Epithelial cell of proximal tubule (primary cell): ENCODE data around the gene DNAJC25. TPM values are rescaled to one million over a fixed set of nuclear protein-coding genes. Genes with fewer than 3 reads are reported as not detected.
A peak's percentile ranks its signal among the peaks of the same experiment; 100 is the strongest.
"Not testable (repeated sequence)": the region's sequence is repeated elsewhere in the genome, so short reads cannot be mapped to it uniquely, and the experiment has no call there.

Experiments
- DNase-seq: peaks from one replicate; pipeline ENCODE4 v3.0.0-alpha.2; 2011; ENCODE audit warnings: low read depth
- H3K4me3 ChIP-seq: 2 replicates; pipeline ENCODE4 v1.5.1; 2011; ENCODE audit warnings: low read depth, mild to moderate bottlenecking, low read length
- CTCF ChIP-seq: conservative IDR thresholded peaks from 2 replicates; pipeline ENCODE4 v1.5.1; 2012; ENCODE audit warnings: low read depth, mild to moderate bottlenecking, low read length
- total RNA-seq: library from RNA; depleted of rRNA; stranded (reverse); fragments of >200 nt; gene quantifications from 2 replicates; pipeline ENCODE4 v1.2.3, GENCODE V29; 2015

DNAJC25 gene
- total RNA-seq, 1 donor from 2014 or later: 7.6 TPM

GRCh38 chr9:111610149-111610548, 21.0 kb upstream of the DNAJC25 start:
- H3K4me3 ChIP-seq: no peak overlapping the region
- DNase-seq: no peak
- no peak for TF ChIP-seq CTCF

- no peak for TF ChIP-seq CTCF
- no peak for DNase-seq
- no peak overlapping the region for H3K4me3 ChIP-seq
These were observed 20.3 kb upstream of the DNAJC25 start for GRCh38 chr9:111610845-111611244.

GRCh38 chr9:111613436-111614040, 17.6 kb upstream of the DNAJC25 start:
- TF ChIP-seq CTCF: peak; percentile 19
- H3K4me3 ChIP-seq: no peak overlapping the region
- no peak for DNase-seq

- no peak overlapping the region for H3K4me3 ChIP-seq
- no peak for DNase-seq
- TF ChIP-seq CTCF: no peak
These were observed 15.2 kb upstream of the DNAJC25 start for GRCh38 chr9:111615928-111616327.

GRCh38 chr9:111617349-111617748, 13.8 kb upstream of the DNAJC25 start:
- not testable (repeated sequence) for DNase-seq, H3K4me3 ChIP-seq

GRCh38 chr9:111621895-111622480, 9.1 kb upstream of the DNAJC25 start:
- H3K4me3 ChIP-seq: no peak overlapping the region
- peak; percentile 99 for TF ChIP-seq CTCF
- DNase-seq: no peak

- no peak for TF ChIP-seq CTCF
- DNase-seq: no peak
- no peak overlapping the region for H3K4me3 ChIP-seq
These were observed 8.5 kb upstream of the DNAJC25 start for GRCh38 chr9:111622626-111623025.
